Endothelial cell of umbilical vein (primary cell): ENCODE results near the gene CASP6. TPM values are rescaled to one million over a fixed set of nuclear protein-coding genes. Genes with fewer than 3 reads are reported as not detected.

Experiments
- BruUV-seq: library from RNA; stranded (reverse); fragments of 400-500 nt; replicated peaks from 2 replicates; lab custom pipeline; 2021; lab: Mats Ljungman, UMichigan
- CTCF ChIA-PET: fragments of 300-600, 350-600 bp; sonication (Branson Sonifier 250); formaldehyde crosslinking; loops from one replicate; lab custom pipeline; 2021; ENCODE audit warnings: antibody characterized with exemption, inconsistent platforms; lab: Charles Lee
- POLR2A ChIA-PET: fragments of 300-600, 350-600 bp; sonication (Branson Sonifier 250); formaldehyde crosslinking; loops from one replicate; lab custom pipeline; 2021; ENCODE audit warnings: antibody characterized with exemption, inconsistent platforms; lab: Charles Lee
- DNase-seq: peaks from one replicate; pipeline ENCODE4 v3.0.0-alpha.2; 2011; ENCODE audit warnings: low read depth, low spot score
- FAIRE-seq: peaks from 2 replicates; lab custom pipeline; 2011; peaks lifted over from hg19 to GRCh38; lab: Jason Lieb, UNC
- H2AFZ ChIP-seq: 2 replicates; pipeline ENCODE4 v1.6.0; 2012; ENCODE audit warnings: low read depth, low read length, control low read depth, inconsistent platforms
- H3K27ac ChIP-seq: 2 replicates; pipeline ENCODE4 v1.5.1; 2011; ENCODE audit warnings: low read depth, mild to moderate bottlenecking, control low read depth, low read length, moderate library complexity; ENCODE audit not compliant: insufficient read depth
- H3K27me3 ChIP-seq, 2 experiments: 2 replicates each; pipeline versions ENCODE4 v1.6.0 to v1.6.1; 2011; ENCODE audit warnings: low read length in 2 of 2, mixed read lengths in 1 of 2; ENCODE audit not compliant: control insufficient read depth in 2 of 2, insufficient read depth in 2 of 2
- H3K36me3 ChIP-seq, 2 experiments: 2 replicates in 1 of 2; 3 replicates in 1 of 2; pipeline ENCODE4 v1.5.1; 2011; ENCODE audit warnings: low read length in 2 of 2, mild to moderate bottlenecking in 1 of 2, moderate library complexity in 1 of 2; ENCODE audit not compliant: control insufficient read depth in 2 of 2, insufficient read depth in 2 of 2; ENCODE audit errors: extremely low read depth in 1 of 2
- H3K4me1 ChIP-seq: 3 replicates; pipeline ENCODE4 v1.5.1; 2011; ENCODE audit warnings: mild to moderate bottlenecking, low read length; ENCODE audit not compliant: control insufficient read depth, insufficient read depth; ENCODE audit errors: extremely low read depth
- H3K4me2 ChIP-seq: 2 replicates; pipeline ENCODE4 v1.6.1; 2011; ENCODE audit warnings: low read length, control low read depth, mixed read lengths; ENCODE audit not compliant: insufficient read depth
- H3K4me3 ChIP-seq, 3 experiments: fragments of 200-600 bp in 1 of 3; sonication (generic), shearing (Covaris generic) in 1 of 3; replicated peaks in 1 of 3; 2 replicates each; pipeline ENCODE4 v1.5.1; 2011 to 2016; ENCODE audit warnings: control low read depth in 3 of 3, low read length in 3 of 3, mild to moderate bottlenecking in 2 of 3, inconsistent platforms in 1 of 3, low read depth in 1 of 3, moderate library complexity in 1 of 3; ENCODE audit not compliant: insufficient read depth in 1 of 3
- H3K79me2 ChIP-seq: 2 replicates; pipeline ENCODE4 v1.6.0; 2012; ENCODE audit warnings: low read length, inconsistent platforms; ENCODE audit not compliant: control insufficient read depth, insufficient read depth
- H3K9ac ChIP-seq: replicated peaks from 2 replicates; pipeline ENCODE3; 2011; ENCODE audit warnings: low read length, control low read depth; ENCODE audit not compliant: insufficient read depth; ENCODE audit errors: extremely low read depth
- H3K9me1 ChIP-seq: replicated peaks from 3 replicates; pipeline ENCODE4 v1.6.0; 2011; ENCODE audit warnings: mild to moderate bottlenecking, low read length; ENCODE audit not compliant: control insufficient read depth, insufficient read depth; ENCODE audit errors: extremely low read depth
- H3K9me3 ChIP-seq: replicated peaks from 2 replicates; pipeline ENCODE4 v1.5.1; 2012; ENCODE audit warnings: low read length, inconsistent platforms; ENCODE audit not compliant: control insufficient read depth, insufficient read depth
- H4K20me1 ChIP-seq: replicated peaks from 2 replicates; pipeline ENCODE3; 2011; ENCODE audit warnings: mild to moderate bottlenecking, low read length; ENCODE audit not compliant: control insufficient read depth, insufficient read depth; ENCODE audit errors: extremely low read depth
- EZH2 ChIP-seq: IDR thresholded peaks from 2 replicates; pipeline ENCODE4 v1.6.1; 2012; ENCODE audit warnings: borderline replicate concordance, low read depth, mild to moderate bottlenecking, moderate library complexity, low read length, inconsistent platforms; ENCODE audit not compliant: severe bottlenecking
- FOS ChIP-seq: IDR thresholded peaks from 2 replicates; pipeline ENCODE4 v1.6.1; 2011; ENCODE audit warnings: mild to moderate bottlenecking, low read length, moderate library complexity, borderline replicate concordance; ENCODE audit not compliant: insufficient read depth
- GATA2 ChIP-seq: IDR thresholded peaks from 2 replicates; pipeline ENCODE4 v1.7.0; 2011; ENCODE audit warnings: low read depth, mild to moderate bottlenecking, moderate library complexity, mixed read lengths, low read length; ENCODE audit not compliant: insufficient read length, insufficient read depth
- JUN ChIP-seq: IDR thresholded peaks from 2 replicates; pipeline ENCODE4 v1.6.1; 2011; ENCODE audit warnings: borderline replicate concordance, low read depth; ENCODE audit not compliant: insufficient read length, insufficient read depth
- MYC ChIP-seq: IDR thresholded peaks from one replicate; pipeline ENCODE4 v1.6.1; 2011; ENCODE audit warnings: mild to moderate bottlenecking, low read depth, low read length
- POLR2A ChIP-seq: IDR thresholded peaks from 2 replicates; pipeline ENCODE4 v1.6.1; 2012; ENCODE audit warnings: low read depth, mild to moderate bottlenecking, control low read depth, low read length
- POLR2AphosphoS5 ChIP-seq: IDR thresholded peaks from 2 replicates; pipeline ENCODE4 v1.6.1; 2012; ENCODE audit warnings: low read depth, mild to moderate bottlenecking, control low read depth, low read length, moderate library complexity; ENCODE audit not compliant: insufficient read depth
- dilution Hi-C: fragments of 300-500 bp; cut with MboI; formaldehyde crosslinking; loops from one replicate; pipeline ENCODE4 v1.15.0; 2019; ENCODE audit warnings: low sequenced_read_pairs; ENCODE audit not compliant: extremely low pct_ligation_motif_present
- intact Hi-C: fragments of 100-400 bp; cut with micrococcal nuclease; formaldehyde crosslinking; loops from one replicate; pipeline ENCODE4 v1.10.0; 2022
- polyA plus RNA-seq, 4 experiments: library from polyadenylated mRNA; depleted of rRNA in 3 of 4; stranded (reverse) in 3 of 4; unstranded in 1 of 4; fragments of >200 nt; gene quantifications; 2 replicates each; pipeline versions ENCODE4 v1.2.1 to v1.2.3, GENCODE V29; 2011 to 2012; ENCODE audit warnings: missing spikeins in 1 of 4
- total RNA-seq: library from RNA; stranded (reverse); gene quantifications from 2 replicates; pipeline ENCODE4 v1.2.3, GENCODE V29; 2021
- TF ChIP-seq, protein P1 (sequence below): IDR thresholded peaks from 2 replicates; pipeline ENCODE4 v1.6.1; 2011; ENCODE audit not compliant: insufficient read depth, insufficient read length
- TF ChIP-seq, protein P2 (sequence below), 2 donors: IDR thresholded peaks; 1 replicate in 1 of 2; 2 replicates in 1 of 2; pipeline ENCODE4 v1.5.1; 2011; ENCODE audit warnings: low read length in 2 of 2, mild to moderate bottlenecking in 2 of 2, moderate library complexity in 2 of 2, control low read depth in 1 of 2, inconsistent platforms in 1 of 2, low read depth in 1 of 2; ENCODE audit not compliant: insufficient read depth in 1 of 2; ENCODE audit errors: extremely low read depth in 1 of 2

CASP6 gene
- total and polyA plus RNA-seq, 2 donors (not counting 3 experiments of a cell fraction or from before 2014, with no cell fraction given), result 35.4 to 52.1 TPM

DNA sequence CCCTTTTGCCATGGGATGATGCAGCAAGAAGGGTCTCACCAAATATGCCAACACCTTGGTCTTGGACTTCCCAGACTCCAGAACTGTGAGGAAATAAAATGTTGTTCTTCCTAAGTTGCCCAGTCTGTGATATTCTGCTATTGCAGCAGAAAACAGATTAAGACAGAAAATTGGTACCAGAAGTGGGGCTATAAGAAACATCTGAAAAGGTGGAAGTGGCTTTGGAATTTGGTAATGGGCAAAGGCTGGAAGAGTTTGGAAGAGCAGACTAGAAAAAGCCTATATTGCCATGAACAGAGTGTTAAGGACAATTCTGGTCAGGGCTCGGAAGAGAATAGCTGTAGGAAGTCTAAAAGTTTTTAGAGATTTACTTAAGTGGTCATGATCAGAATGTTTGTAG is 27.4 kb downstream of the CASP6 start:
- no peak for FAIRE-seq
- Histone ChIP-seq H3K36me3 (no peaks in the 10 kb centered on the region), H3K9ac (no peak overlapping the region), H3K9me1 (no peaks in the 10 kb centered on the region), H3K4me3 (no peak overlapping the region), H4K20me1 (no peaks in the 10 kb centered on the region), H3K27ac (no peak overlapping the region), H3K79me2 (no peaks in the 10 kb centered on the region), H2AFZ (no peak overlapping the region), H3K27me3 (no peaks in the 10 kb centered on the region), H3K9me3 (no peaks in the 10 kb centered on the region), H3K4me1 (no peaks in the 10 kb centered on the region), H3K4me2 (no peak overlapping the region)
- TF ChIP-seq FOS (no peak), POLR2A (no peak), JUN (no peak), POLR2AphosphoS5 (no peak), MYC (no peak), GATA2 (no peak), EZH2 (no peak)
- TF ChIP-seq, protein P1, sequence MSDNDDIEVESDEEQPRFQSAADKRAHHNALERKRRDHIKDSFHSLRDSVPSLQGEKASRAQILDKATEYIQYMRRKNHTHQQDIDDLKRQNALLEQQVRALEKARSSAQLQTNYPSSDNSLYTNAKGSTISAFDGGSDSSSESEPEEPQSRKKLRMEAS, result no peak
- TF ChIP-seq, protein P2, sequence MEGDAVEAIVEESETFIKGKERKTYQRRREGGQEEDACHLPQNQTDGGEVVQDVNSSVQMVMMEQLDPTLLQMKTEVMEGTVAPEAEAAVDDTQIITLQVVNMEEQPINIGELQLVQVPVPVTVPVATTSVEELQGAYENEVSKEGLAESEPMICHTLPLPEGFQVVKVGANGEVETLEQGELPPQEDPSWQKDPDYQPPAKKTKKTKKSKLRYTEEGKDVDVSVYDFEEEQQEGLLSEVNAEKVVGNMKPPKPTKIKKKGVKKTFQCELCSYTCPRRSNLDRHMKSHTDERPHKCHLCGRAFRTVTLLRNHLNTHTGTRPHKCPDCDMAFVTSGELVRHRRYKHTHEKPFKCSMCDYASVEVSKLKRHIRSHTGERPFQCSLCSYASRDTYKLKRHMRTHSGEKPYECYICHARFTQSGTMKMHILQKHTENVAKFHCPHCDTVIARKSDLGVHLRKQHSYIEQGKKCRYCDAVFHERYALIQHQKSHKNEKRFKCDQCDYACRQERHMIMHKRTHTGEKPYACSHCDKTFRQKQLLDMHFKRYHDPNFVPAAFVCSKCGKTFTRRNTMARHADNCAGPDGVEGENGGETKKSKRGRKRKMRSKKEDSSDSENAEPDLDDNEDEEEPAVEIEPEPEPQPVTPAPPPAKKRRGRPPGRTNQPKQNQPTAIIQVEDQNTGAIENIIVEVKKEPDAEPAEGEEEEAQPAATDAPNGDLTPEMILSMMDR (IDR thresholded peaks at IDR 0.05; ENCODE audit: extremely low read depth in 1 of 2, insufficient read depth in 1 of 2, low read depth in 1 of 2, low read length in 2 of 2), result no peak
- dilution Hi-C loops, result no loop called here
- POLR2A ChIA-PET, result no interaction called here
- DNase-seq, result no peak
- no TSS peak for BruUV-seq
- CTCF ChIA-PET, result interaction anchor here (0.9 kb wide), 1 partner anchor 27 kb away, joined by 3 read pairs; the partner anchor contains the start of gene CASP6
- intact Hi-C loops, result no loop called here
